ENCODE results near the gene PARD6B.

PARD6B gene

DNA sequence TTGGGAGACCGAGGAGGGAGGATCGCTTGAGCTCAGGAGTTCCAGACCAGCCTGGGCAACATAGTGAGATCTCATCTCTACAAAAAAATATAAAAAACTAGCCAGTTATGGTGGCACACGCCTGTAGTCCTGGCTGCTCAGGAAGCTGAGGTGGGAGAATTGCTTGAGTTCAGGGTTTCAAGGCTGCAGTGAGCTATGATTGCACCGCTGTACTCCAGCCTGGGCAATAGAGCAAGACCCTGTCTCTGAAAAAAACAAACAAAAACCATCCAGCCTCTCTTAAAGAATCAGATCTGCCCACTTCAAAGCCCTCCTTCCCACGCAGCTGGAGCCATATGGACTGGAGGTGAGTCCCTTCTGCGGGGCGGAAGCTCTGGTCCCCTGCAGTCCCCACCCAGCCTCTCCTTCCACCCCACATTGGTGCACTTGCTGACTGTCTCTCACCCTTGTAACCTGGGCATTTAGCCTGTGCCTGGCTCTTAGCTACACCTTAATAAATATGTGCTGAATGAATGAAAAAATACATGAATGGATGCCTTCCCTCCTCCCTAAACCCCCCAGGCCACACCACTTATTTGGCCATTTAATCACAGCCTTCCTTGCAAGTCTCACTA, 7.2 kb upstream of the PARD6B start:
- no peak for DNase-seq (ENCODE audit: low read depth)

DNA sequence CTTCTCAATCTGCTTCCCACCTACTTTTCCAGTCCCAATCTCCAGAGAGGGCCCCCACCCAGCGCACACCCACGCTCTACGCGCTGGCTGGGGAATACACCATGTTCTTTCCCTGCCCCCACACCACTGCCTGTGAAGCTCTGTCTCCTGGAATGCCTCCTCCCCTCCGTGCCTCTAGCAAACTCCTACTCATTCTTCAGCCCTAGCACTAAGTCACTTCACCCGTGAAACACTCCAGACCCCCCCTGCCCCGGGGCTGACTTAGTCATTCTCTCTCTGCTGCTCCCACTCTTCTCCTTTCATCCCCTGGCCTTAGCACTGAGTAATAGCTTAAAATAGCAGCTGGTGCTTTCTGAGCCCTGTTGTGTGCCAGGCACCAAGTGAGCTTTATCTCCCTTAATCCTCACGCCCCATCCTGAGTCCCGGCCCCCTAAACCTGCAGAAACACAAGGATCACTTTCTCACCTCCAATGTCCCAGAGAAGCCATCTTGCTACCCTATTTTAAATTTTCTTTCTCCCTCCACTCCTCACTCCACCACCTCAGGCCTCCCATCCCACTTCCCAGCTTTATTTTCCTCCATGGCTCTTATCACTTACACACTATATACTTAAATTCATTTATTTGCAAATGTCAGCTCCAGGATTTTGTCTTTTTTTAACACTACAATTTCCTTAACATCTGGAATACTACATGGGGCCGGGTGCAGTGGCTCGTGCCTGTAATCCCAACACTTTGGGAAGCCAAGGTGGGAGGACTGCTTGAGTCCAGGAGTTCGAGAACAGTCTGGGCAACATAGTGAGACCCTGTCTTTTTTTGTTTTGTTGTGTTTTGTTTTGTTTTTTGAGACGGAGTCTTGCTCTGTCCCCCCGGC, 6.3 kb upstream of the PARD6B start:
- DNase-seq (ENCODE audit: low read depth): no peak

DNA sequence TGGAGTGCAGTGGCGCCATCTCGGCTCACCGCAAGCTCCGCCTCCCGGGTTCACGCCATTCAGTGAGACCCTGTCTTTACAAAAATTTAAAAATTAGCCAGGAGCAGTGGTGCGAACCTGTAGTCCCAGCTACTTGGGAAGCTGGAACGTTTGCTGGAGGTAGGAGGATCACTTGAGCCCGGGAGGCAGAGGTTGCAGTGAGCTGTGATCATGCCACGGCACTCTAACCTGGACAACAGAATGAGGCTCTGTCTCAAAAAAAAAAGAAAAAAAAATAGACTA, 5.7 kb upstream of the PARD6B start:
- DNase-seq (ENCODE audit: low read depth): no peak

DNA sequence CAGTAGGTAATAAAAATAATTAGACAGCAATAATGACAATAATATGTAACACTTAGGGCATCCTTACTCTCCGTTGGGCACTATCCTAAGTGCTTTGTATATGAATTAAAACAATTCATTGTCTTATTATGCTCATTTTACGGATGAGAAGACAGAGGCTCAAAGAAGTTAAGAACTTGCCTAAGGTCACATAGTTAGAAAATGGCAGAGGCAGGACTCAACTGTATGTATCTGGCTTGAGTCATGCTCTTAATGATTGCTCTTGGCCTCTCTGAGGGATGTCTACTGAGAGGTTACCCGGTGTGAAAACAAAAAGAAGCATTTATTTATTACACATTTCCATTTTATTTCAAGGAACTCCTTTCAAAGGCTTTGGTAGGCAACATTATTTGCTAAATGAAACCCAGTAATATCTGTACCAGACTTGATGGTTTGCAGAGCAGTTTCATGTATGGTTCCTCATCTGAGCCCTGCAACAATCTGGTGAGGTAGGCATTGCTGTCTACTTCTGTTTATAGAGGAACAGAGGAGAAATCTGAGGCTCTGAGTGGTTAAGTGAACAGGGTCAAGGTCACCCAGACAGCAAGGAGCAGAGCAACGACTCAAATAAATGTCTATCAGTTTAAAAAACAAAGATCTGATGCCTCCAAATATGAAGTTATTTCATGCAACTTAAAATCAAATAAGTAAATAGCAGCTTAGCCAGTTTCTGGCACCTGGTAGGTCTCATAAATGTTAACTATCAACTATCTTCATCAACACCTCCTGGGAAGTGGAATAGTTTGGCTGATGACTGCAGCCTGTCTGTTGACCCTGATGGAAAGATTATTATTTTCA, 4.2 kb upstream of the PARD6B start:
- no peak for DNase-seq (ENCODE audit: low read depth)

DNA sequence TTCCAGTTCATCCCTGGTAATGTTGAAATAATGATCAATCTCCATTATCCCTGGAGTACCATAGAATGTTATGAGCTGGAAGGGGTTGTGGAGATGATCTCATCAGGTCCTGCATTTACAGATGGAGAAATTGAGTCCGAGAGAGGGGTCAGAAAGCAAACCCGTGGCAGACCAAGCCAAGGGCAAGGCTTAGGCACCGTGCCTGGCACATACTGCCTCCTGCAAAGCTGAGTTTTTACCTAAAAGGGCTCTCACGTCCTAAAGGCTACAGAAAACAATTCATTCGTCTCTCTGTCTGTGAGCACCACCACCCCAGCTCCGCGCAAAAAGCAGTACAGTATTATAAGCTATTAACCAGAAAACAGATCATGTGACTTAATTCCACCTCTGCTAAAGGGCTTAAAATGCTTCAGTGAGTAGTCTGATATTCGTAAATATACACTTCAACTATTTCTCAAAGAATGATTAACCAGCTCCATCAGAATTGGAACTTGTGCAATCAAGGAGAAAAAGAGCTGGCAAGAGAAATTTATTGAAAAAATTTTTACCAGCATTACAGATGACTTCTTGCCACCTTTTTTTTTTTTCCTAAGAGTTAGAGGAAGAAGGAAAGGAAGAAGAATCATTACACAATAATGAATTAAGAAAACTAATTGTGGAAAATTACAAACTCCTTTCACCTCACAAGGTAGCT, 3.4 kb upstream of the PARD6B start:
- DNase-seq (ENCODE audit: low read depth): no peak

DNA sequence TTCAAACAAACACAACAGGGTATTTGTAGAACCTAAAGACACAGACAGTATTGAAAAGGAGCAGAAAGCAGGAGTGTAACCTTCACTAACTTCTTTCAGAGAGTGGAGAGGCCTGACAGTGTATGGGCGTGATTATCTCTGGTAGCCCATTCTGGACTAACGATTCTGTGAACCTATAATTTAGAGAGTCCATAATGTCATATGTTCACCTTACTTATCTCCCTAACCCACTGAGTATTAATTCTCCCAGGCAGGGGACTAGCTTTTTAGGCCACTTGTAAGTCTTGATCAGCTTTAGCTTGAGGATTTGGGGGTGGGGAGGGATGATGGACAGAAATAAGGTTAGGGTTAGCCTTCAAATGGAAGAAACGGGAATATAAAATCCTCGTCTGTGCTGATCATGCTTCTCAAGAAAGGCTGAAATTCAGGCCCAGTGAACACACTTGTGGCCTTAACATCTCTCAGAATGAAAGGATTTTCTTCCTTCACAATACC, 2.8 kb upstream of the PARD6B start:
- DNase-seq (ENCODE audit: low read depth): no peak

DNA sequence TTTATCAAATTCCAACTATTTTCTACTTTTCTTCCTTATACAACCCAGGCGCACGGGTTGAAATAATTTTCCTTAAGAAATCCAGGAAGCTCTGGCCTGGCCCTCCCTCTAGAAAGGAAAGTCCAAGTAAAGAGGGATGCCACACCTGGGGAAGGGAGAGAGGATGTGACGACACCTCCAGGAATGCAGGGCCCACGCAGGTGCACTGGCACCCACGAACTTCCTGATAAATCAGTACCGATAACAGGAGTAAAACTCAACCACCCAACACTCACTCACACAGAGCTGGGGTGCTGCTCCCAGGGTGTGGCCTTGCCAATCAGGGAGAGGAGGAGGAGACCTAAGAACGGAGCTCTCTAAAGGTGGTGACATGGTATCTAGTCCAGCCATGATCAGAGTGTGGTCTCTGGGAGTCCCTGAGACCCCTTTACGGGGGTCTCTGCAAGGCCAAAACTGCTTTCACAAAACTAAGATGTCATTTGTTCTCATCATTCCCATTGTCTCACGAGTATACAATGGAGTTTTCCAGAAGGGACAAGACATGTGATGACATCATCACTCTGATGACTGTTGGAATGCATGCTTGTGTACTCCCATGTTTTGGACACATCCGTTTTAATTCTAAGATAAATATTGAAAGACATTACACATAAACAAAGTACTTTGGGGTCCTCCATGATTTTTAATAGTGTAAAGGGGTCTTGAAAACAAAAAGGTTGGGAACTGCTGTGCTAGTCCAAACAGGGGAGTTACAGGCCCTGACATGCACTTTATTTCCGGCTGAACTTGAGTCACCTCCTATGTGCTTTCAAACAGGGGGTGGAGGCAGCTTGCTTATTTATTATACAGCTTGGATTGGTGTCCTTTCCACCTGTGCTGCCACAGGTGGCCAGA, 2.2 kb upstream of the PARD6B start:
- DNase-seq (ENCODE audit: low read depth): no peak

DNA sequence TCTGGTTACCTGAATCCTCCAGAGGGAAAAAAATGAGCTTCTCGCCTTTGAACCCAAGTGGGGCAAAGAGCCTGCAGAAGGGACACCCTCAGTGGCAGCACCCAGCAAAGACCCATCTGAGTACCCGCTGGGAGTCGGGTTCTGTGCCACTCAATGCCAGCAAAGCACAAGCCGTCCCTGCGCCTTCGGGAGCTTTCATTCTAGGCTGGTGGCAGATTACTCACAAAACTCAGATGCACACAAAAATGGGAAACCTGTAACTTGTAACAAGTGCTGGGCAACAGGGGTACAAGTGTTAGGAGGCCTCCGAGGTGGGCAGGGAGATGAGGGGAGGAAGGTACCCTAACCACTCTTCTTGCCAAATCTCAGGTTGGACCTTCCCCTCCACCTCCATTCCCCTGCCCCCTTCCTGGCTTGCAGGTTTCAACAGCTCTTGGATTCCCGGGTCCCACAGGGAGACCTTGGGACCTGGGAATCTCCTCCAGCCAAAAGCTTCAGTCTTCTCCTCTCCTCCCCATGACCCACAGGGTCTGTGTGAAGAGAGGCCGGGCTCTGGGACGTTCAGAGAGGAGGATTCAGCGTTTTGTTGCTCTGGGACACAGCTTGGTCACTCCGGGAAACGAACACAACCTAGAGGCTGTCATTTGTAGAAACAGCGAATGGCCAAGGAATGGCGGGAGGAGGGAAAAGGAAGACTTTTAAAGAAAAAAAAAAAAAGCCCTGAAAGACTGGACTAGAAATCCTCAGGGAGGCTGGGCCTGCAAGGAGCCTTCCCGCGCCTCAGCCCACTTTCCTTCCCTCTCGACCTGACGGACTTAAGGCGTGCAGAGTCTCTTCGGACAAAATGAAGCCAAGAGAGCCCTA, 1.2 kb upstream of the PARD6B start:
- no peak for DNase-seq (ENCODE audit: low read depth)

DNA sequence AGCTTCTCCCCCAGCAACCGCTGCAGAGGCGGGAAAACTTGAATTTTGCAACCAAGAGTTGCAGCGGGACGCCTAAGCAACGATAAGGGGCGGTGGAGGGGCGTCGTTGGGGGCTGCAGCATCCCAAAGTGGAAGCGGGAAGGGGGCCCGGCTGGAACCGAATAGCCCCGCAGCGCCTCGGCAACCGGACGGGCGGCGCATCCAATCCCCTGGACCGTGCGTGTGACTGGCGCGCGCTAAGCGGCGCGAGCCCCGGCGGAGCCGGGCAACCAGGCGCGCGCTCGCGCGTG, 670 bp upstream of the PARD6B start:
- no peak for DNase-seq (ENCODE audit: low read depth)

DNA sequence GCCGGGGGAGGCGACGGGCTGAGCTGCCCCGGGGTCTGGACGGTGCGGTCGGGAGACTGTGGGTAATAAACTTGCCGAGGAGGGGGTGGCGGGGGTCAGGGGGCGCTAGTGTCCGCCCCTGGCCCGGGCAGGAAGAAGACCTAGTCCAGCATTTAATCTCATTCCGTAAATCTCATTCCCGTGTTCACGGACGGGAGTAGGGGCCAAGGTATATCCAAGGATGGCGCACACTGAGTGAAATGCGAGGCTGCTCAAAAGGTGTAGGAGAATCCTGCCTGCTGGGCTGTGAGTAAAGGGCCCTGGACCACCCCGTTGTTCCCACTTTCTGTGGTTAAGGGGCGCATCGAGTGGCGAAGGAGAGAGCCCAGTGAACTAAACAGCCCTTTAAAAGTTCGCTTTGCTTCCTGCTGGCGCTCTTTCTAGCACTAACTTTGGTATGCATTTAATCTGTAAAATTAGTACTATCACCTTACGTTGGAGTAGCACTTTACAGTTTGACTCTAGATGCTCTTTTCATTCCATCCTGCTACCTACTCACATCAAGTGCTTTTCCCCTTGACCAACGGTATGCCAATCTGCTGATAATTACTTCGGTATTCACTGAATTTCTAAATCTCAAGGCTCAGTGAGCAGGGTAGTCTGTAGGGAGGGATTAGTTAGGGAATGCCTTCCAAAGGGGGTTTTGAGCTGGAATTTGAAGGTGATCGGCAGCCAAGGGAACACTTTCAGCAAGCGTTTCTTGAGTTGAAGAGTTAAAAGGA, 730 bp downstream of the PARD6B start:
- DNase-seq (ENCODE audit: low read depth): no peak

DNA sequence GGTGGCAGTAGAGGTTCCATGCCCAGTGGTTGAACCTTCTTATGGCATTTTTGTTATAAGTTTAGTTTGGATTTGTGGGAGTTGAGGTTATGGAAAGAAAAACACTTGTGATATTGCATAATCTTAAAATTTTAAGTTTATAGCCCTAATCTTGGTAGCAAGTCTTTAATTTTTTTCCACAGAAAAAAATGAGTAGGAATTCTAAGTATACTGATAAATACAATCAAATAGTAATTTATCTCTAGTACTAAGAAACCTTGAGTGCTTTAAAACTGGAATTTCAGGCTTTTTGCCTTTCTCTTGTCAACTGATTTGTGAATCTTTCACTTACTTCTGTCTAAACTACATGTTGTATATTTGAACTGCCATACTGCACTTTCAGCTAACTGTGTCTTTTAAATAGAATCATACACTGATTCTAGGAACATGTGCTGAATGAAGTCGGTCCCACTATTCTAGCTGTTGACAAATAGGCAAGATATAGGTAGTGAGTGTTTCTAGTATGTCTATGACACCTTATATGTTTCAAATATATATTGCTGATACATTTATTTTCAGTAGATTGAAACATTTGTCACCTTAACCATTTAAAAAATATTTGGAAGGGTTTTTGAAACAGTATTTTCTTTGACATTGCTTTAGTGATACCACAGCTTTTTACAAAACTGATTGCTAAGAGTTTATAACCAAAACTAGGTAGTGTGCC, 2.4 kb downstream of the PARD6B start:
- no peak for DNase-seq (ENCODE audit: low read depth)

DNA sequence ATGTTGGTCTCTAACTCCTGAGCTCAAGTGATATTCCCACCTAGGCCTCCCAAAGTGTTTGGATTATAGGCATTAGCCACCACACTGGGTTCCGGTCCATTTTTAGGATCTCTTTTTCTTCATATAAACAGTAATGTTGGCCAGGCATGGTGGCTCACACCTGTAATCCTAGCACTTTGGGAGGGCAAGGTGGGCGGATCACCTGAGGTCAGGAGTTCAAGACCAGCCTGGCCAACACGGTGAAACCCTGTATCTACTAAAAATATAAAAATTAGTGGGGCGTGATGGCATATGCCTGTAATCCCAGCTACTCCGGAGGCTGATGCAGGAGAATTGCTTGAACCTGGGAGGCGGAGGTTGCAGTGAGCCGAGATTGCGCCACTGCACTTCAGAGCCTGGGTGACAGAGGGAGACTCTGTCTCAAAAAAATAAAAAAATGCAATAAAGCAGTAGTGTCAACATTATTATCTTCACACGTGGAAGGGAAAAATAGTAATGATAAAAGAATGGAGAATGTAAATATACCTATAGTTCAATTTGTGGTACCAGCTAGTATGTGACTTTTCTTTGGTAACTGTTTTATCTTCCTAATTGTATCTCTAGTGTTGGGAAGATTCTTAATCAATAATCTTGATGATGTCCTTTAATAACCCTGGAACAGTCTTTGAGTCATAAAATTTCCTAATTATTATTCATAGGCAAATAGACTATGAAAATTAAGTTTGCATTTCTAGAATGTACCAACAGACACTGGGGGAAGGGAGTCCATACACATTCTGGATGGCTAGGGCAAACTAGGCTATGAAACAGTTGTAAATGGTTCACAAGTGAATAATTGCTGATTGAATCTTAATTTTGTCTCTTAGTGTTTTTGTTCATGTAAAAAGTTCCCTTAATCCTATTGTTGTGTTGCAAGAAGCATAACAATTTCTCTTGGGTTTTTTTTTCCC, 3.6 kb downstream of the PARD6B start:
- DNase-seq (ENCODE audit: low read depth): no peak

DNA sequence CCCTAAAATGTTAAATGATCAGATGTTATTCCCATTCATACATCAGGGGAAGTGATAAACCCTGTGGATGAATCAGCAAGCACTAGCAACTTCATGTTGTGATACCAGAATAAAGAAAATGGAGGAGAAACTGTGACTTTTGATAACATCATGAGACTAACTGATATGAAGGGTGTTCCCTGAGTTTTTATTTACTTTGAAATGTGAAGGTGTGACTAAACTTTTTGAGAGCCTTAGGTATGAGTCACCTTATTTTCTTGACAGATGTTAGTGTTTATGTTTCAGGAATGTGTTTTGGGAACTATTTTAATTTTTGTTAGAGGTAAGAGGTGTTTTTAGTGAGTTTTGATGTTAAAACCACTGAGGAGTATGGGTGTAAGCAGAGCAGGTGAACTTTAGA, 4.4 kb downstream of the PARD6B start:
- no peak for DNase-seq (ENCODE audit: low read depth)

DNA sequence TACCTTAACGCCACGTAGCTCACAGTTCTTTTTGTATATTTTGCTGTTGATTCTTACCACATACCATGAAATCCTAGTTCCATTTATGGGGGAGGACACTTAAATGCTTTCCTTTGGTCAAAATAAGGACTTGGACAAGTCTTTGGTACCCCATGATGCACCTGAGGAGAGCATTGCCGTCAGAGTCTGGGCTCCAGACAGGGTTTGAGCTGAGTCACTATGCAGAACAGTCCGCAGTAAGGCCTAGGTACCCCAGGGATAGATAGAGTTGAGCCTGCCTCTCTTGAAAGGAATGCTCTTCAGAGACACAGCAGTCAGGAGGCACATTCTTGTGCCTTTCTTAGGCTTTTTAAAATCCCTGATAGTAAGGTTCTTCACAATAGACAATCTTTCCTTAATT, 6.0 kb downstream of the PARD6B start:
- no peak for DNase-seq (ENCODE audit: low read depth)

DNA sequence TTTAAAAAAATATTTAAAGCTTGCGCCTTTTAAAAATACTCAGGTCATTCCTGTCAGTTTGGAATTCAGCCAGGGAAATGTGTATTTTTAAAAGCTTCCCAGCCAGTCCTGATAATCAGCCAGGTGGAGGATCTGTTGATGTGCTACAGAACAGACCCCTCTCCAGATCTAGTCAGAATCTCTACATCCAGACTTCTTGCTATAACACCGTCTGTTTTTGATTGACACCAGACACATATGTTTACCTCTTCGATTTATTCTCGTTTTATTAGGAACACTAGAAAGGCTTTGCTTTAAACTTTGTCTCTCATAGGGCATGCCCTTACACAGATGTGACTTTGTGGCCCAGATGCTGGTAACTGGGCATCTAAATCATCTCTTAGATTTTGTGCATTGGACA, 11.7 kb downstream of the PARD6B start:
- no peak for DNase-seq (ENCODE audit: low read depth)

DNA sequence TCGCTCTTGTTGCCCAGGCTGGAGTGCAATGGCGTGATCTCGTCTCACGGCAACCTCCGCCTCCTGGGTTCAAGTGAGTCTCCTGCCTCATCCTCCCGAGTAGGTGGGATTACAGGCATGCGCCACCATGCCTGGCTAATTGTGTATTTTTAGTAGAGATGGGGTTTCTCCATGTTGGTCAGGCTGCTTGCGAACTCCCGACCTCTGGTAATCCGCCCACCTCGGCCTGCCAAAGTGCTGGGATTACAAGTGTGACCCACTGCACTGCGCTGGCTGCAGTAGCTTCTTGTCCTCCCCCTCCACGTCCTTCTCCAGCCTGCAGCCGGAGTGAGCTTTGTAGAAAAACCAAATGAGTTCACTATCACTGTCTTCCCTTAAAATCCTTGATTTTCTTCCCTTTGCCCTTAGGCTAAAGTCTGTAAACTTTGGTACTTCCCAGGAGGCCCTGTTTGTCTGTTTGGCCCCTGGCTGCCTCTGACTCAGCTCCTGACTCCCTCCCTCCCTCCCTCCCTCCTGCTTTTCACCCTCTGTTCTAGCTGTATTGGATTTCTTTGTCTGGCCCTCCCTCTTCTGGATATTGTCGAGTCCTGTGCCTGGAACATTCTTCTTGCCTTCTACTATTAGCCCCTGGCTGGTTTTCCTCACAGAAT, 12.9 kb downstream of the PARD6B start:
- DNase-seq (ENCODE audit: low read depth): no peak

DNA sequence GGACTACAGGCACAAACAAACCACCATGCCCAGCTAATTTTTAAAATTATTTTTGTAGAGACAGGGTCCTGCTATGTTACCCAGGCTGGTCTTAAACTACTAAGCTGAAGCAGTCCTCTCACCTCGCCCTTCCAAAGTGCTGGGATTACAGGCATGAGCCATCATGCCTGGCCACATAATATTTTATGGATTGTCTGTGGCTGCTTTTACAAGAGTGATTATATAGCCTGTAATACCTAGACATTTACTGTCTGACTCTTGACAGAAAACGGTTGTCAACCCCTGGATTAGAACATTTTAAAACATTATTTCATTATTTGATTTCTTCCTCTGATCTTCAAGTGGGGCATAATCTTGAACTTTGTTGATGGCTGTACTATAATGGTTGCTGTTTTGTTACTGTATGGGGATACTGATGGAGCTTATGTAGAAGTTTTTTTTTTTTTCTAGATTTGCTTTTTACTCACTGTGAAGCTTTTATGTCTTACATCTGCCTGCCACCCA, 14.3 kb downstream of the PARD6B start:
- no peak for DNase-seq (ENCODE audit: low read depth)

Data from stimulated activated CD8-positive, alpha-beta memory T cell treated with anti-CD3 and anti-CD28 coated beads, Interleukin-12 subunit alpha, Interleukin-12 subunit beta, amount 100 ng/mL, for 1 hour (primary cell).